ENCODE data around the gene B3GALNT2.
A peak's percentile ranks its signal among the peaks of the same experiment; 100 is the strongest.
"Not testable (repeated sequence)": the region's sequence is repeated elsewhere in the genome, so short reads cannot be mapped to it uniquely, and the experiment has no call there.

B3GALNT2 gene

DNA sequence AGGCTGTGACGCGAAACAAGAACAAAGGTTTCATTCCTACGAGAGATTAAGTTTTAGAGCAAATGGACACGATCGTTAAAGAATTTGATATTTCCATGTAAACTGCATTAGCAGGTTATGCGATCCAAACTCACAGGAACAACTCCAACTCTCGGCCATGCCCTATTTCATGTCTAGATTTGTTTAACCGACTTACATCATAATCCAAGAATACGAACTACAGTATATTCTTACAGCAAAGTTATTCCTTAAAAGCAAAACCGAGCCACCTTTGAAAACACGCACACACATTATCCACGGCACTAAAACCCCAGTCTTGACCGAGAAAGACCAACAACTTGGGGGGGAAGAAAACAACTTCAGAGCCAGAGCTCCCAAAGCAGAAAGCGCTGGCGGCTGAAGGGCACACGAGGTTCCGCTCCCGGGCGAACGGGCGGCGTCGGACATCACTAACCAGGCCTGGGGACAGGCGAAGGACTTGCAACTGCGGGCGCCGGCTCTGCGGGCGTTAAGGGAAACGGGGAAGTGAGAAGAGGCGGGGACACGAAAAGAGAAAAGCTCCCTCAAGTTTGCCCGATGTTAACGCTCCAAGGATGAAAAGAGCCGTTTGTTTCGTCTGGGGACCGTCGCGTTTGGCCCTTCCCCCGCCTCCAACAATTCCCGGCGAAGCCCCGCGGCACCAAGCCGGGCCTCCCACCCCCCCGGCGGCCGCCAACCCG lies 690 bp downstream of the B3GALNT2 start:
- peak; percentile 25 for DNase-seq

DNA sequence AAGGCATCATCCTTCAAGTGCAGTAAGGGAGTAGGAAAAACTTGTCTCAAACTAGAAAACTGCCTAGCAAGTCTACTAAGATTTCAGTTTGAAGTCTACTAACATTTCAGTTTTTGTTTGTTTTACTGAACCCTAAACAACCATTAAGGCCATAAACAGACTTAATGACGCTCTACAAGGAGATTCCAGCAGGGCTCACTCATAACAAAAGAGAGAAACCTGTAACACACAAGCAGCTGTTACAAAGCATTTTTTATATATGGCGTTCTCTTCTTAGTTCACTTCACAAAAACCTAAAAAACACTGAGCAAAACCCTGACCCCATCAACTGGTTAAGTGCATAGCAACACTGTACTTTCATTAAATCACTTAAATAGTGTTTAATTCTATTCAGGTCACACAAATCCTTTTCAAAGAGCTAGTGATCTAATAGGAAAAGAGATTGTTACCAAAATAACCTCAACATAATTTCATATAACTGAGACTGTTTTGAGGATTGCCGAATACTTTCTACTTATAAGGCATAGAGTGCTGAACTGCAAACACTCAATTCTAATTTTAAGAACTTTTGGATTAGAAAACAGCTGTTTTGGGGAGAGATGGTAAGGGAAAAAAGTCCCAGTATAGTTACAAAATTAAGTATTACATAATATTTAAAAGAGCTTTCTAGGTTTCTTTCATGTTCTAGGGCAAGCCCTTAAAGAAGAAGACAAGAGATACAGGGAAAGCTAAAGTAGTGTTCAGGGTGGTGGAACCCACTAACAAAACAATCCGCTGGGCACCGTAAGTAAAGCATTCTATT lies 1.4 kb downstream of the B3GALNT2 start:
- DNase-seq, result no peak

DNA sequence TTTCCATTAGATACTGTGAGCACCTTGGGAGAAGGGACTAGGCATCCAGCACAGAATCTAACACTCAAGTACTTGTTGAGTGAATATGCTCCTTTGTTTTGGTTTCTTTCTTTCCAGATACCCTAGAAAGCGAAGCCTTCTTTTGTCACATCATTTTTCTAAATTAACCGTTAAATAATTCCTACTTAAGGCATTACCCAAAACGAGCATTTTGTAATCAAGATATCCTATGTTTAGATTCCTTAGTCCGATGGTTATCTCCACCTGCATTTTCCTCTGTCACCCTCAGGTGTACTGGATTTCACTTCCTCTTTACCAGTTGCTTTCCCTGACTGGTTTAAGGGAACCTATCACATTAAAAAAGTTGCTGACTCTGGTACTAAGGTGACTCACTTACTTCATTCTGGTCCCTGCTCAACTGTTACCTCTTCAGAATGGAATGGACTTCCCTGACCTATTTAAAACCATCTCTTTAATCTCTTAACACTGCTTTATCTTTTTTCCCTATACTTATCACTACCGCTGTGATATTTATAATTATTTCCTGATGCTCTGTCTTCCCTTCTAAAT lies 3.2 kb downstream of the B3GALNT2 start:
- DNase-seq, result no peak

DNA sequence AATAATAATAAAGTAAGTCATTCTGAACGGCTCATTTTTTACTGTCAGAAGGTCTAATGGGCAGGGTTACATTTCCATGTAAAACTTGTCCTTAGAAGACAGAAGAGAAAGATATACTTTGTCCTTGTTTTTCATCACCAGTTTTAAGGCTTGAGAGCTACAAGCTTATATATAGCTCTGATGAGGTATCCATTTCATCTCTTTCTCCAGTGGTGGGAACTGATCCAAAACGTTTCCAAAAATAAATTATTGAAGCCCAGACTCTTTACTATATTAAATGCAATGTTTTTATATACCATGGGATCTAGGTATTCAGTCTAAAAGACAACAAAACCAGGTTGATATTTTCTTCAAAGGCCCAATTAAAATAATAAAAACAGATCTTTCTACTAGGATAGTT lies 8.7 kb downstream of the B3GALNT2 start:
- no peak for DNase-seq

DNA sequence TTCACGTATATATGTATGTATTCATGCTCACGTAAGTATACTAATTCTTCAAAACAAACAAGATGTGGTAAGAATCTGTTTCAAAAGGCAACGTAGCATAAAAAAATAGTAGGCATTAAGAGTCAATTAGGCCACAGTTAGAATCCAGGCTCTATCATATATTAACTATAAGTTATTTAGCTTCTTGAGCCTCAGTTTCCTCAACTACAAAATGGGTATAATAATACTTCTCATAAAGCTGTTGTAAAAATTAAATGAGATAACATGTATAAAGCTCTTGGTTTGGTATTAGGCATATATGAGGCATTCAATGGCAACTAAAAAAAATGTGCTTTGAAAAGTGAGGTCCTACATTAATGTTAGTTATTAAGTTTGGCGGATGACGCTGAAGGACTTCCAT lies 9.2 kb downstream of the B3GALNT2 start:
- no peak for DNase-seq

DNA sequence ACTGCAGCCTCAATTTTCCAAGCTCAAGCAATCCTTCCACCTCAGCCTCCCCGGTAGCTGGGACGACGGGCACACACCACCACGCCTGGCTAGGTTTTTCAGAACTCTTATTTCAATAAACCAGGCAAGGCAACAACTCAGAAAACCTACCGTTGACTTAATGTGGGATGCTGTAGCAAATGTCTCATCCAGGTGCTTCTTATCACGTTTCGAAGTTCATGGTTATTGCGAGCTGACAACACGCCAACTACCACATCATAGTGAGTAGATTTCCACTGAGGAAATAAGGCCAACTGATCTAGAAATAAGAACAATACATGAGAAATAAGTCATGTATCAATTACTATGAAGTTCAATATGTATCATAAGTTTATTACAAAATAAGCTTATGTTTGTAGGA lies 9.7 kb downstream of the B3GALNT2 start:
- DNase-seq, result no peak

DNA sequence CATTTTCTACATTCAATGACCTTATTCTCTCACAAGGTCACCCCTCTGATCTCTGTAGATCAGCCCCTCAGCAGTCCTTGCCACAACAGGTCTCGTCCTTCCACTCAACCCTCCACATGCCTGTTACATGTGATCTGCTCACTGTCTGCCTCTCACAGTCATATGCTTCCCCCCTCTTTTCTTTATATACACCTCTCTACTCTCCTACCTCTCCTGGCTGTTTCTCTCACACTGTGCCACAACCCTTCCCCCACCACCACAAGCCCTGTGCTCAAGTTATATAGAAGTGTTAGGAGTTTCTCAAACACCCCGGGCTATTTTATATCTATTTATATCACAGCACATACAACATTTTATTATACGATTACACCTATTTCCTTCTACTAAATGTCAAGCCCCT lies 12.6 kb downstream of the B3GALNT2 start:
- DNase-seq, result no peak

DNA sequence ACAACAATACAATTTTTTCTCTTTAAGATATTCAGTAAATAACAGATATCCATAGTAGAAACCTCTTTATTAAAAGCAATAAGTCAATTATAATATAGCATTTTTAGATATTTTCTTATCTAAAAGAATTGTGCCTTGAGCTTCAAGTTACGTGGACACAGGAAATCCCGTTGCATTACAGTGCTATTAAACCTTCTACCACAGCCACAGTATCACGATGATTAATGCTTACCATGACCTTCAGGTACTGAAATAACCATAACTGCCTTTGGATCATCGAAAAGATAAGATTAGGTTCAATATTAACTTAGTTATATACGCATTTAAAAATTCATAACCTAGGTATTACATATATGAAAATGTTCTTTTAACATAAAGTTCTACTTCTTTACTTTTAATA lies 17.9 kb downstream of the B3GALNT2 start:
- no peak for DNase-seq

DNA sequence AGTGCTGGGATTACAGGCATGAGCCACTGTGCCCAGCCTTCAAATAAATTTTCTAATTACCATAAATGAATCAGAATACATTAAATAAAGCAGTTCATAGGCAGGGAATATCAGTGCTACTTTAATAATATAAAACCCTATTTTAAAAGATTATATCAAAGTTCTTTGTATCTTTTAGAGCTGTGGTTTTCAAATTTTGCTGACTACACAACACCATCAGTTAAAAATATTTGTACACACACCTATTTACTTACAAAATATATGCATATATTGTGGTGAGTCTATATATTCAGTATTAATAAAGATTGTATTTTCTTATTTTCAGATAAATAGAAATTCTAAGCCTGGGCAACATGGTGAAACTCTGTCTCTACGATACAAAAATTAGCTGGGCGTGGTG lies 18.7 kb downstream of the B3GALNT2 start:
- no peak for DNase-seq

DNA sequence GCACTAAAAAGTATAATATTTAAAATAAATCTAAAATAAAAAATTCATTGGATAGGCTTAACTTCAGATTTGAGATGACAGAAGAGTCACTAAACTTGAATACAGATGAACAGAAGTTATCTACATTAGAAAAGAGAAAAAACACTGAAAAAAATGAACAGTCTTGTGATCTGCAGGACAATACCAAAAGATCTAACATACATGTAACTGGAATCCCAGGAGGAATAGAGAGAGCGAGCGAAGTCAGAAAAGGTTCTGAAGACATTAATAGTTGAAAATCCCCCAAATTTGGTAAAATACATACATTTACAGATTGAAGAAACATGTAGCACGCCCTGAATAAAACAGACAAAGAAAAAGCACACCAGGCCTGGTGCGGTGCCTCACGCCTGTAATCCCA lies 21.2 kb downstream of the B3GALNT2 start:
- no peak for DNase-seq

DNA sequence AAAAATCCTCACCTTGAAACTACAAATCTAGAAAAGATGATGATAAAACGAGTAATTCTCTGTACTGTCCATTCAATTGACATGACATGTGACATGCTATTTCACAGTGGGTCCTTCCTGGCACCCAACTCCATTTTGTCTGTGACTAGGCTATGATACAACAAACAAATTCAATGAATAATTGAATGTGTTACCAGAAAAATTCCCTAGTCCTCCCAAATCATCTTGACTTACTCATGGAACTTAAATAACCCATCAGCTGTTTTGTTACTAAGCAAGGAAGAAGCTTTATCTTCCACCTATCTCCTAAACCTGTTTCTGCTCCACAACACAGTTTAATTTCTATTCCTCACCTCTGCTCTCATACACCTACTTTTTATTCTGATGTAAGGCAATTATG lies 30.4 kb downstream of the B3GALNT2 start:
- no peak for DNase-seq

DNA sequence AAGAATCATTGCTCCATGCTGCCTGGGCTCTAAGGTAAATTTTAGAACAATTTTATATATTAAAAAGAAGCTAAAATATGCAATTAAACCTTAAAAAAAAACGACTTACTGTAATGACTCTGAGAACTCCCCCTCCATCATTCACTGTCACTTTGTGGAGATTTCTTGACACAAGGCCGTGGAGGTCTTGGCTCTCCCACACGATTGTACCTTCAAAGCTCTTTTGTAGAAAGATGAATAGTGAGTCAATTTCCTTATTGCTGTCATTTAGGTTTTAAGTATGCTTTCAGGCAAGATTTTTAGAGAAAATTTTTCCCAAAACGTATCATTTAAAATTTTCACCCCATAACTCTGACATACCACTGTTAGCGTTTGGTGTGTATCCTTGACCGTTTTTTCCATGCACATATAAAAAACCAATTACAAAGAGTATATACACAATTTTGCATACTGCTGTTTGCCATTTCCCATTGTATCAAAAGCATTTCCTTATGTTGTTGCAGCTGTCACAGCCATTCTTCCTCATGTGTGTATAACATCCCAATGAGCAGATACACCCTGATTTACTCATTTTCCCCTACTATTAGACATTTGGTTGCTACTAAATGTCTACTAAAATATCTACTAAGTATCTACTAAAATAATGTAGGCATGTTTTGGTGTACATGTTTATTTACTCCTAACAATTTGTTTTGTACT lies 33.4 kb downstream of the B3GALNT2 start:
- DNase-seq, result no peak

DNA sequence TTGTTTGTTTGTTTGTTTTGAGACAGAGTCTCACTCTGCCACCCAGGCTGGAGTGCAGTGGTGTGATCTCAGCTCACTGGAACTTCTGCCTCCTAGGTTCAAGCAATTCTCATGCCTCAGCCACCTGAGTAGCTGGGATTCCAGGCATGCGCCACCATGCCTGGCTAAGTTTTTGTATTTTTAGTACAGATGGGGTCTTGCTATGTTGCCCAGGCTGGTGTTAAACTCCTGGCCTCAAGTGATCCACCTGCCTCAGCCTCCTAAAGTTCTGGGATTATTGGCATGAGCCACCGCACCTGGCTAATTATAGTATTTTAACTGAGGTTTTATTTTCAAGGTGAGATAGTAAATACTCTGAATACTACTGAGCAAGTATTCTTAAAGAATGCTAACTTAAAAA lies 34.4 kb downstream of the B3GALNT2 start:
- not testable (repeated sequence) for DNase-seq

DNA sequence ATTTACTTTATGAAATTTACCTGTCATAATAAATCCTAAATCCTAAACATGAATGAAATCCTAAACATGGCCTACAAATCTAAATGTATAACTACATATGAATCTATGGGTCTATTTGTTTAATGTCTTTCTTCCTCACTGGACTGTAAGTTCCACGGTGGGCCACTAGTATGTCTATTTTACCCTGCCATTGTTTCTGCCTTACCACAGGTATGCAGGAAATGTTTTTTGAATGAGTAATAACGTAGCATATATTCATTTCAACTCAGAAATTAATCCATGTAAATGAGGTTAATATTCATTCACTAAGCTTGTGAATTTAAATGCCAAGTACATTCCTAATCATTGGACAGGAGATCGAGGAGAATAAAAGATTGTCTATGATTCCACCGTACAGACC lies 35.3 kb downstream of the B3GALNT2 start:
- no peak for DNase-seq

DNA sequence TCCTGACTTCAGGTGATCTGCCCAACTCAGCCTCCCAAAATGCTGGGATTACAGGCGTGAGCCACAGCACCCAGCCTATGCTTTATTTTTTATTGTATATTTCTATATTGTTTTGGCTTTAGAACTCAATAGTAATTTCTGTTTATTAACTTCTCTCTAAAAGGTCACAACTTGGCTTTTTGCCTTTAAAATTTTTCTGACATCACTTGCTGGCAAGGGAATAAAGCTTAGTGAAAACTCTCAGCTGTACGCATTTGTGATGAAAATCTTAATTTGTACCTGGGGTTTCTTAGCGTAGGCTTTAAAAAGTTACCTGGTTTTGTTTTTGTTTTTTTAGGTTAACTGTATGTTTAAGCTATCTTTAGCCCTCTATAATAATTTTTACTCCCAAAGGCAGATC lies 36.2 kb downstream of the B3GALNT2 start:
- no peak for DNase-seq

DNA sequence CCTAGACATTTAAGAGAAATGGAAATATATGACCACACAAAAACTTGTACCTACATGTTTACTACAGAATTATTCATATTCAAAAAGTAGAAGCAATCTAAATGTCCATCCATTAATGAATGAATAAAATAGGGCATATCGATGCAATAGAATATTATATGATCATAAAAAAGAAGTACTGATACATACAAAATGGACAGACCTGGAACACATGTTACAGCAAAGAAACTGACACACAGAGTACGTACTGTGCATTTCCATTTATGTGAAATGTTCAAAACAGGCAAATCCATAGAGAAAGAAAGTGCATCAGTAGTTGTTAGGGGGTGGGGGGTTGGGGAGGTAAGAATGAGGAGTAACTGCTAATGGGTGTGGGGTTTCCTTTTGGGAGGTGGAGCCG lies 39.2 kb downstream of the B3GALNT2 start:
- DNase-seq, result no peak

DNA sequence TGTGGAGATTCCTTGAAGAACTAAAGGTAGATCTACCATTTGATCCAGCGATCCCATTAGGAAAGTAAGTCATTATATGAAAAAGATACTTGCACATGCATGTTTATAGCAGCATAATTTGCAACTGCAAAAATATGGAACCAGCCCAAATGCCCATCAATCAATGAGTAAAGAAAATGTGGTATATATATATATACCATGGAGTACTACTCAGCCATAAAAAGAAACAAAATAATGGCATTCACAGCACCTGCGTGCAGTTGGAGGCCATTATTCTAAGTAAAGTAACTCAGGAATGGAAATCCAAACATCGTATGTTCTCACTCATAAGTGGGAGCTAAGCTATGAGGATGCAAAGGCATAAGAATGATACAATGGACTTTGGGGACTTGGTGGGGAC lies 41.4 kb downstream of the B3GALNT2 start:
- not testable (repeated sequence) for DNase-seq

DNA sequence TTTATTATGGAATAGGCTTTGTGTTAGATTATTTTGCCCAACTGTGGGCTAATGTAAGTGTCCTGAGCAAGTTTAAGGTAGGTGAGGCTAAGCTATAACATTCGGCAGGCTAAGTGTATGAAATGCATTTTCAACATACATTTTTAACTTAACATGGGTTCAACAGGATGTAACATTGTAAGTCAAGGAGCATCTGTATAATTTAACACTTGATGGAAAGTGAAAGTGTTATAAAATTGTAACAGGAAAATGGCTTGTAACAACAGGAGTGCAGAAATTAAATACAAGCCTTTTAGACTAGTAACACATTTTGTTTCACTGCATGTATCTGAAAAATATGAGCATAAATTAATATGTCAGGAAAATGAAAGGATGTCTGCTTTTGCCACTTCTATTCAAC lies 42.3 kb downstream of the B3GALNT2 start:
- no peak for DNase-seq

DNA sequence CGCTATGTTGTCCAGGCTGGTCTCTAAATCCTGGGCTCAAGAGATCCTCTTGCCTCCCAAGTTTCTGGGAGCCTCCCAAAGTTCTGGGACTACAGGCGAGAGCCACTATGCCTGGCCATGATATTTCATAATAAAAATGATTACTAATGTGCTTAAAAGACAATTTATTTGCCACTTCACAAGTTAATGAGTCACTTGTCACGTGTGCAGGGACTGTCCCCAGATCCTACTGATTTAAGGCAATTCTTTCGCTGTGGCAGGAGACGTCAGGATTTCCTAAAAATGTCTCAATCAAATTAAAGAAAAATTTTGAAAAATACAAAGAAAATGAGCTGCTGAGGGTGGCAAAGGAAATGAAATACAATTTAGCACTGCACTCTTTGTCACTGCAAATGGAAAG lies 43.5 kb downstream of the B3GALNT2 start:
- DNase-seq, result no peak

DNA sequence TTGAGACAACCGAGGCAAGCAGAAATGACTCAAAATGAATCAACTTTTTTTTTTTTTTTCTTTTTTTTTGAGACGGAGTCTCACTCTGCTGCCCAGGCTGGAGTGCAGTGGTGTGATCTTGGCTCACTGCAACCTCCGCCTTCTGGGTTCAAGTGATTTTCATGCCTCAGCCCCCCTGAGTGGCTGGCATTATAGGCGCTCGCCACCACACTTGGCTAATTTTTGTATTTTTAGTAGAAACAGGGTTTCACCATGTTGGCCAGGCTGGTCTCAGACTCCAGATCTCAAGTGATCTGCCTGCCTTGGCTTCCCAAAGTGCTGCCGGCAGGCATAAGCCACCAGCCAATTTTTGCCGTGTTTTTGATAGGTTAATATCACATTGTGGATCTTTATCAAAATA lies 46.4 kb downstream of the B3GALNT2 start:
- DNase-seq, result not testable (repeated sequence)

DNA sequence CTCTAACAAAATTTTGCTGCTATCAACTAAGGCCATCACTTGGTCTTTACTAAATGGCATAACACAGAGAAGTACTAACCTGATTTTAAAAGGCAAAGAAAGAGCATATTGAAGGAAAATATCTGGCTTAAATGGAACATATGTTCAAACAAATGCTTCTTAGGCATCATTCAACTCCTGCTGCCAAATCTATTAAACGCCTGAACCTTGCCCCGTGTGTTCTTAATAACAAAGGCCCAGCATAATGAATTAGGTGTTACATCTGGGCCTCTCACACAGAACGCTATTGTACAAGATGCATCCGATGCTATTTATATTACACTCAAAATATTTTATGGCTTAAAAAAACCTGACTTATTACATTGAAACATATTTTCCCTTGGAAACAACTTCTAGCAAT lies 48.4 kb downstream of the B3GALNT2 start:
- DNase-seq, result no peak

DNA sequence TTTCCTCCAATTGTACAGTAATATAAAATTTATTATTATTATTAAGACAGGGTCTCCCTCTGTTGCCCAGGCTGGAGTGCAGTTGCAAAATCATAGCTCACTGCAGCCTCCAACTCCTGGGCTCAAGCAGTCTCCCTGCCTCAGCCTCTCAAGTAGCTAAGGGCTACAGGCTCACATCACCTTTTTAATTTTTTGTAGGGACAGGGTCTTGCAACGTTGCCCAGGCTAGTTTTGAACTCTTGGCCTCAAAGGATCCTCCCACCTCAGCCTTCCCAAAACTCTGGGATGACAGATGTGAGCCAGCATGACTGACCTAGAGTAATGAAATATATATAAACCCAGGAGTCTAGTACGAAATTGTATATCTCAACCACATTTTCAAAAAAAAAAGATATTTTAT lies 49.2 kb downstream of the B3GALNT2 start:
- DNase-seq, result no peak

DNA sequence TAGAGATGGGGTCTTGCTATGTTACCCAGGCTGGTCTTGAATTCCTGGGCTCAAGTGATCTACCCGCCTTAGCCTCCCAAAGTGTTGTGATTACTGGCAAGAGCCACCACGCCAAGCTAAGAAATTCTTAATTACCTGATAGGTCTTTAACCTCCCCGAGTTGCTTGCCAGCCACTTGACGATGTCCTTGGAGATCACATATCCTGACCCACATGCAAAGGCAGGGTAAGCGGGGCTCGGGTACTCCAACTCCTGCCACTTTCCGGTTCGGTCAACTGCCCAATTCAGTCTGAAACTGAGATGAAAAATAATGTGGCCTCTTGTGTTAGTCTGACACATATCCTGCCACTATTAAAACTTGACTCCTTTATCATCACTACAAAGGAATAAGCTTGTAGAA lies 50.2 kb downstream of the B3GALNT2 start:
- DNase-seq, result no peak
